ENCODE data around the gene SMCO4. TPM values are rescaled to one million over a fixed set of nuclear protein-coding genes. Genes with fewer than 3 reads are reported as not detected.

Gene SMCO4
- total and polyA plus RNA-seq, 2 of the 8 experiments (the other 6 are each of a cell fraction or from before 2014, with no cell fraction given): 33.2 to 53.9 TPM

DNA sequence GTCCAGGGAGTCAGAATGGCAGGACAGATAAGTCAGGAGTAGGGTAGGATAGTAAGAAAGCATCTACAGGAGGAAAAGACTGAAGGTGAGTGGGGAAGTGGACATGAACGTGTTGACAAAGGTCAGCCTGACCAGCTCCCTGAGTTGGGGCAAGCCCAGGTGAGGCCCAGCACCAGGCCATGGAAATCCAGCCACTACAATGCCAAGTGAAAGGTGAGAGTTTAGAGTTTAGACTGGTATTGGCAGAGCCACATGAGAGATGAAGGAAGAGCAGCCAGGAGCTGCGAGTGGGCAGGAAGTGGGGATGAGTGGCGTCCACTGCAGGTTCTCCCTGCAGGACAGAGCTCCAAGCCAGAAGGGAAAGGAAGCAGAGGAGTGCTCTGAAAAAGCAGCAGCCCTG, 16.5 kb upstream of the SMCO4 start:
- Histone ChIP-seq H4K8ac (ENCODE audit: extremely low read depth, insufficient read depth, low read length) (no peak overlapping the region; the same call in 1 of the 2 replicates), H3K79me1 (ENCODE audit: low read depth, low read length) (no peaks in the 10 kb centered on the region), H4K20me1 (replicated peaks in 1 of 2; ENCODE audit: control insufficient read depth in 1 of 2, insufficient read depth in 2 of 2, low read length in 2 of 2) (no peaks in the 10 kb centered on the region), H2AFZ (ENCODE audit: low read length) (peak overlapping the region; percentile 42), H3K9me3 (ENCODE audit: insufficient read depth in 2 of 2, low read depth in 1 of 2, low read length in 1 of 2) (no peaks in the 10 kb centered on the region), H3K4me3 (ENCODE audit: extremely low read depth in 1 of 4, insufficient read depth in 2 of 4, low read depth in 3 of 4, low read length in 4 of 4) (no peak overlapping the region), H3K23ac (ENCODE audit: insufficient read length) (no peak overlapping the region), H3K4ac (replicated peaks; ENCODE audit: insufficient read length, low read depth, low read length) (no peak overlapping the region), H3K14ac (ENCODE audit: insufficient read length) (no peak overlapping the region), H3K18ac (ENCODE audit: extremely low read depth, low read length) (0 out of 2 replicates have a peak overlapping the region, but pooled peaks have one; percentile 9), H3K4me2 (ENCODE audit: insufficient read depth in 1 of 2, low read depth in 2 of 2, low read length in 2 of 2) (no peak overlapping the region), H2BK20ac (ENCODE audit: low read length) (peak overlapping the region; percentile 38; the same call in 1 of the 2 replicates), H2BK12ac (ENCODE audit: low read depth, low read length) (peak overlapping the region; percentile 42; the same call in 1 of the 2 replicates), H4K5ac (ENCODE audit: insufficient read length, low read depth, low read length) (no peak overlapping the region), H3K27ac (ENCODE audit: low read depth, low read length) (no peak overlapping the region), H2BK15ac (ENCODE audit: low read length) (no peak overlapping the region), H3K56ac (replicated peaks; ENCODE audit: insufficient read length, low read depth, low read length) (no peak overlapping the region), H3K36me3 (ENCODE audit: control insufficient read depth in 2 of 4, insufficient read depth in 4 of 4, low read length in 3 of 4) (no peaks in the 10 kb centered on the region), H3K23me2 (ENCODE audit: low read depth, low read length) (no peaks in the 10 kb centered on the region), H3K4me1 (replicated peaks in 1 of 4; ENCODE audit: control insufficient read depth in 3 of 4, insufficient read depth in 4 of 4, low read length in 3 of 4) (peaks cover 0 to 7% (median 3%) of the 10 kb centered on the region in 4 experiments; a peak in 3 of 7 replicates), H4K91ac (replicated peaks; ENCODE audit: insufficient read length, low read length) (no peak overlapping the region), H2AK5ac (ENCODE audit: low read depth, low read length) (no peak overlapping the region), H2BK120ac (replicated peaks; ENCODE audit: low read depth, low read length) (no peak overlapping the region), H2BK5ac (ENCODE audit: low read depth, low read length) (peak overlapping the region; percentile 13; the same call in 1 of the 2 replicates), H3K27me3 (replicated peaks in 1 of 4; ENCODE audit: control insufficient read depth in 3 of 4, extremely low read depth in 1 of 4, insufficient read depth in 3 of 4, low read length in 3 of 4) (peaks cover 0 to 3% (median 0%) of the 10 kb centered on the region in 4 experiments; a peak in 1 of 7 replicates), H3K9ac (replicated peaks in 1 of 4; ENCODE audit: extremely low read depth in 1 of 4, low read depth in 3 of 4, low read length in 3 of 4) (no peak overlapping the region), H3K79me2 (ENCODE audit: control insufficient read depth in 1 of 2, insufficient read depth in 2 of 2, low read length in 2 of 2) (no peaks in the 10 kb centered on the region)
- POLR2A ChIA-PET (ENCODE audit: partially characterized antibody): interaction anchor here (0.8 kb wide), 1 partner anchor 1288 kb away, joined by 3 read pairs; no protein-coding TSS in a partner anchor
- DNase-seq (ENCODE audit: low read depth in 1 of 2, low spot score in 2 of 2): no peak
- WGBS, 2 experiments (ENCODE audit: extremely low coverage in 1 of 2, insufficient coverage in 1 of 2, insufficient read length in 1 of 2, insufficient replicate concordance in 2 of 2, low coverage in 1 of 2, low lambda C conversion rate in 2 of 2, missing lambda C conversion rate in 1 of 2): 59% methylated on average over 3 of the region's 3 CpGs; no CpG with 5 or more reads in 1 of the 2 experiments
- no peak for TF ChIP-seq TAF1 (IDR thresholded peaks at IDR 0.05; ENCODE audit: low read depth, low read length)
- TF ChIP-seq CHD1 (IDR thresholded peaks at IDR 0.05; ENCODE audit: low read depth, low read length): no peak
- no peak for TF ChIP-seq USF2 (IDR thresholded peaks at IDR 0.05; ENCODE audit: low read length)
- FAIRE-seq: no peak
- CTCF ChIA-PET (ENCODE audit: partially characterized antibody): interaction anchor here (0.9 kb wide), 1 partner anchor 323 kb away, joined by 3 read pairs; no protein-coding TSS in a partner anchor
